ENCODE results near the gene OTOA.
"Not testable (repeated sequence)": the region's sequence is repeated elsewhere in the genome, so short reads cannot be mapped to it uniquely, and the experiment has no call there.

Gene OTOA

GRCh38 chr16:21663889-21664647 is at the start of gene OTOA:
OTOA (plus strand) TSS chr16:21663968; CDS start chr16:21678515, 14,547 bp downstream.
- no peak for DNase-seq

- DNase-seq, result no peak
These were observed 48.9 kb upstream of the OTOA start for GRCh38 chr16:21614896-21615295.

- no peak for DNase-seq
These were observed 46.2 kb upstream of the OTOA start for GRCh38 chr16:21617607-21618006.

- no peak for DNase-seq
These were observed 45.5 kb upstream of the OTOA start for GRCh38 chr16:21618281-21618680.

- no peak for DNase-seq
These were observed 43.9 kb upstream of the OTOA start for GRCh38 chr16:21619765-21620425.

GRCh38 chr16:21620592-21620991 is 43.2 kb upstream of the OTOA start:
- DNase-seq, result no peak

- no peak for DNase-seq
These were observed 41.2 kb upstream of the OTOA start for GRCh38 chr16:21622545-21622944.

- no peak for DNase-seq
These were observed 38.7 kb upstream of the OTOA start for GRCh38 chr16:21625026-21625425.

- DNase-seq, result no peak
These were observed 37.0 kb upstream of the OTOA start for GRCh38 chr16:21626659-21627277.

- no peak for DNase-seq
These were observed 35.5 kb upstream of the OTOA start for GRCh38 chr16:21628121-21628726.

- DNase-seq, result no peak
These were observed 35.0 kb upstream of the OTOA start for GRCh38 chr16:21628772-21629171.

- DNase-seq, result not testable (repeated sequence)
These were observed 33.9 kb upstream of the OTOA start for GRCh38 chr16:21629616-21630539.

GRCh38 chr16:21630866-21631265 is 32.9 kb upstream of the OTOA start:
- not testable (repeated sequence) for DNase-seq

GRCh38 chr16:21631376-21631775 is 32.4 kb upstream of the OTOA start:
- DNase-seq, result not testable (repeated sequence)

GRCh38 chr16:21631951-21632575 is 31.7 kb upstream of the OTOA start:
- DNase-seq, result not testable (repeated sequence)

- DNase-seq, result no peak
These were observed 29.6 kb upstream of the OTOA start for GRCh38 chr16:21634216-21634615.

- DNase-seq, result not testable (repeated sequence)
These were observed 28.1 kb upstream of the OTOA start for GRCh38 chr16:21635694-21636093.

- no peak for DNase-seq
These were observed 26.5 kb upstream of the OTOA start for GRCh38 chr16:21637032-21637968.

- DNase-seq, result no peak
These were observed 25.2 kb upstream of the OTOA start for GRCh38 chr16:21638573-21638975.

- no peak for DNase-seq
These were observed 24.3 kb upstream of the OTOA start for GRCh38 chr16:21639493-21639892.

GRCh38 chr16:21641916-21642315 is 21.9 kb upstream of the OTOA start:
- DNase-seq, result no peak
